Measurements from ENCODE around the gene CISD2. TPM values are rescaled to one million over a fixed set of nuclear protein-coding genes. Genes with fewer than 3 reads are reported as not detected.
"Not testable (repeated sequence)": the region's sequence is repeated elsewhere in the genome, so short reads cannot be mapped to it uniquely, and the experiment has no call there.

Gene CISD2, protein sequence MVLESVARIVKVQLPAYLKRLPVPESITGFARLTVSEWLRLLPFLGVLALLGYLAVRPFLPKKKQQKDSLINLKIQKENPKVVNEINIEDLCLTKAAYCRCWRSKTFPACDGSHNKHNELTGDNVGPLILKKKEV
- 10 to 100 TPM in 2 of 4 donors, 1 to 10 TPM in 2; 5.0 to 21.4 (median 9.3) TPM for total RNA-seq

DNA sequence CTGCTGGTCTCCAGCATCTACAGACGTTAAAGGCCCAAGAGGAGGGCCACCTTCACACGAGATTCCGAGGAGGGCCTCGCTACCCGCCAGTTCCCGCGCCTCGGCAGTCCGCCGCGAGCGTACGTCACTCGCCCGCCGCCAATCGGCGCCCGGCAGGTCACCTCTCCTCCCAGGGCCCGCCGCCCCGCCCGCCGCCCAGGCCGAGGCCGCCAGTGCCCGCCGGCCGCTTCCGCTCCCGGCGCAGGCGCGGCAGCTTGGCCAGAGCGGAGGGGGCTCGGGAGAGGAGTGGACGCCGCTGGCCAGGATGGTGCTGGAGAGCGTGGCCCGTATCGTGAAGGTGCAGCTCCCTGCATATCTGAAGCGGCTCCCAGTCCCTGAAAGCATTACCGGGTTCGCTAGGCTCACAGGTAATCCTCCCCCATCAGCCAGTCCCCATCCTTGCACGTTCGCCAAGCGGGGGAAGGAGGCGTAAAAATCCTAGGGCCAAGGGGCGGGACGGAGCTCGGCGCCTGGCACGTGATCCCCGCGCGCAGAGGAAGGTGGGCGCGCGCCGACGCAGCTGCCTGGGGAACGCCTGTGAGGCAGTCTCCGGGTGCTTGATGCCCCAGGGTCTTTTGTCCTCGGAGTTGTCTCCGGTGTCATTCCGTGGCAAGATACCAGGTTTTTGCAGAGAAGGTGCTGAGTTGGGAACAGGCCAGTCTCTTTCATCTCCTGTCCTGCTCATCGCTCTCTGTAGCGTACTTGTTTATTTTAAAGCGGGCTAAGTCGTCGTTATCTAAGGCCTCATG lies at the start of gene CISD2:
Gene CISD2, plus strand, starts transcription at position 212 of the 788 bp plus-strand sequence. Its CDS starts 93 bp downstream, at position 305.
- Histone ChIP-seq H3K9me3 (no peaks in the 10 kb centered on the region), H3K27ac (peak within 1 kb of the TSS; percentile 93 to 96 (median 95)), H3K4me3 (peak within 1 kb of the TSS; percentile 63 to 78 (median 66)), H3K4me1 (peaks cover 0 to 14% (median 3%) of the 10 kb centered on the region in 4 donors), H3K36me3 (no peaks in the 10 kb centered on the region), H3K27me3 (no peaks in the 10 kb centered on the region)
- peak; percentile 67 to 74 for TF ChIP-seq POLR2A (IDR thresholded peaks at IDR 0.05)
- TF ChIP-seq, protein P1, sequence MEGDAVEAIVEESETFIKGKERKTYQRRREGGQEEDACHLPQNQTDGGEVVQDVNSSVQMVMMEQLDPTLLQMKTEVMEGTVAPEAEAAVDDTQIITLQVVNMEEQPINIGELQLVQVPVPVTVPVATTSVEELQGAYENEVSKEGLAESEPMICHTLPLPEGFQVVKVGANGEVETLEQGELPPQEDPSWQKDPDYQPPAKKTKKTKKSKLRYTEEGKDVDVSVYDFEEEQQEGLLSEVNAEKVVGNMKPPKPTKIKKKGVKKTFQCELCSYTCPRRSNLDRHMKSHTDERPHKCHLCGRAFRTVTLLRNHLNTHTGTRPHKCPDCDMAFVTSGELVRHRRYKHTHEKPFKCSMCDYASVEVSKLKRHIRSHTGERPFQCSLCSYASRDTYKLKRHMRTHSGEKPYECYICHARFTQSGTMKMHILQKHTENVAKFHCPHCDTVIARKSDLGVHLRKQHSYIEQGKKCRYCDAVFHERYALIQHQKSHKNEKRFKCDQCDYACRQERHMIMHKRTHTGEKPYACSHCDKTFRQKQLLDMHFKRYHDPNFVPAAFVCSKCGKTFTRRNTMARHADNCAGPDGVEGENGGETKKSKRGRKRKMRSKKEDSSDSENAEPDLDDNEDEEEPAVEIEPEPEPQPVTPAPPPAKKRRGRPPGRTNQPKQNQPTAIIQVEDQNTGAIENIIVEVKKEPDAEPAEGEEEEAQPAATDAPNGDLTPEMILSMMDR (IDR thresholded peaks at IDR 0.05) = peak in 3 of 6 experiments; percentile 12 to 45 (median 19)
- peak; percentile 88 to 96 (median 95) for DNase-seq

DNA sequence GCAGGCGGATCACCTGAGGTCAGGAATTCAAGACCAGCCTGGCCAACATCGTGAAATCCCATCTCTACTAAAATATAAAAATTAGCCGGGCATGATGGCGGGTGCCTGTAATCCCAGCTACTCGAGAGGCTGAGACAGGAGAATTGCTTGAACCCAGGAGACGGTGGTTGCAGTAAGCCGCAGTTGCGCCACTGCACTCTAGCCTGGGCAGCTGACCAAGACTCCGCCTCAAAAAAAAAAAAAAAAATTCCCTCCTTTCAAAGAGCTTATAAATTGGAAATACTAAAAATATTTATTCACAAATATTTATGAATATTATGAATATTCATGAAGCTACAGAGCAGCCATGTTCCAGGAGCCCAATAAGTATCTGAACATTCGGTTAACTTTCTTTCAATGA lies 49.7 kb upstream of the CISD2 start:
- H3K4me1 ChIP-seq = peaks cover 0 to 72% (median 31%) of the 10 kb centered on the region in 4 donors
- H3K27me3 ChIP-seq, H3K4me3 ChIP-seq, H3K9me3 ChIP-seq, DNase-seq, H3K27ac ChIP-seq, H3K36me3 ChIP-seq: not testable (repeated sequence)

DNA sequence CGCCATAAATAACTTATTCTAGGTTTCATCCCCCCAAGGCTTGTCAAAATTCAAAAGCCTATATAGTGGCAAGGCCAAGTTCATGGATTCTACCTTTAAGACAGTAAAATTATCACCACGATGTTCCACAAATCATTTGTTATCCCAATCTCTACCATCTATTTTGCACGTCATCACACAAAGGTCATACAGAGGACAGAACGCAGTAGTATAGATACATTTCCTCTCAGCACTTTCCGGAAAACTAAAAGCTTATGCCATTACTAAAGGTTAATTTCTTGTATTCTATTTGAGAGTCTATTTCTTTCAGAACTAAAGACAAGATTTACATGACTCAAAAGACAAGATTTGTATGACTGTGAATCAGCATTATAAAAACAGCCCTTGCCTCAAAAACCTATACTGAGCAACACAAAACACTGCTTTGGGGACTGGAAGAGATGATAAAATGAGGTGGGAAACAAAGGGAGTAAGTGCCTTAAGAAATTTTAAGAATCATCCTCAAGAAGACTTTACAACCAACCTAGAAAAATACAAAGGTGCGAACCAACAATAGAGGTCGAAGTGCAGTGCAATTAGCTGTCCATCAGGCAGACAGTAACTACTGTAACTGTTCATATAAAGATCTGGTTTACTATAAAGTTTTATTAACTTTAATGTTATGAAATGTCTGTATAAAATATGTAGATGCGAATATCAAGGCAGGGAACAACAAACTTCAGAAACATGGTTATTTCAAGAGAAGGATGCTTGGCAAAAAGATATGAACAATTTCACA lies 49.0 kb upstream of the CISD2 start:
- peaks cover 0 to 78% (median 30%) of the 10 kb centered on the region in 4 donors for H3K4me1 ChIP-seq
- H3K9me3 ChIP-seq = no peaks in the 10 kb centered on the region
- DNase-seq = no peak
- TF ChIP-seq POLR2A (IDR thresholded peaks at IDR 0.05) = no peak
- TF ChIP-seq, protein P1 (IDR thresholded peaks at IDR 0.05) = no peak
- peak overlapping the region in 2 of 4 donors; percentile 7 to 12 for H3K27ac ChIP-seq
- no peaks in the 10 kb centered on the region for H3K27me3 ChIP-seq
- H3K4me3 ChIP-seq = no peak overlapping the region
- peaks cover 0 to under 1% (median 0%) of the 10 kb centered on the region in 3 donors for H3K36me3 ChIP-seq

DNA sequence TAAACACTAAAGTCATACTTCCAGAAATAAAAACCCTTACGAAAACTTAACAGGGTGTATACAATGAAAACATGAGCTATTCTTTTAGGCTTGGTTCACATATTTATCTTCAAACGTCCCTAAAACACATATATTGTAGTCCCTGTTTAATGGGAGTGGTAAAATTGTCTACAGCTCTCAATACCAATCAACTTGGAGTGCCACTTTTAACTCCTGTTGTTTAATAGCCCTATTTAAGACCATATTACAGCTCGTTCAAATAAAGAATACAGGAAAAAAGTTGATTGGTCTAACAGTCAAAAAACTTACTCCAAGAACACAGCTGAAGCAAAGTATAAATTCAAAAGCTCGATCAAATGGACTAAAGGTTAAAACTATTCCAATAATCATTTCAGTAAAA lies 45.3 kb upstream of the CISD2 start:
- Histone ChIP-seq H3K9me3 (no peaks in the 10 kb centered on the region), H3K4me3 (peak overlapping the region; percentile 10 to 93 (median 50)), H3K27ac (peak overlapping the region in 2 of 4 donors; percentile 29 to 100), H3K27me3 (no peaks in the 10 kb centered on the region), H3K4me1 (peaks cover 0 to 60% (median 18%) of the 10 kb centered on the region in 4 donors), H3K36me3 (no peaks in the 10 kb centered on the region)
- DNase-seq = no peak
- no peak for TF ChIP-seq POLR2A (IDR thresholded peaks at IDR 0.05)
- TF ChIP-seq, protein P1 (IDR thresholded peaks at IDR 0.05) = no peak

DNA sequence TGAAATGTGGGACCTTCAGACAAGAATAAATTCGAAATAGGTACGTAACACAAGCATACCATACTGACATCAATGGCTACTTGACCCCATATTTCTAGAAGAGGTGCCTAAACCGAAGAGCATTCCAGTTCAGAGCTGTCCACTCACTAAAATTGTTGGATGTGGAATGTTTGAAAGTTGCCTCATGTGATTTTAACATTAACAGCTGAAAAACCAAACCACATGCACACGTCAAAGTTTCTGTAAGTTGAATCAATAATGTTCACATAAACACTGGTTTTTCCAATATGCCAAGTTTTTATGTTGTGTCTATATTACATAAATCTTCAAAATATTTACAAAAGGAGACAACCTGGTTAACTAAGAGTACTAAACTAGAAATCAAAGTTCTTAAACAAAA lies 44.9 kb upstream of the CISD2 start:
- Histone ChIP-seq H3K4me3 (peak overlapping the region; percentile 10 to 93 (median 50)), H3K36me3 (no peaks in the 10 kb centered on the region), H3K27ac (peak overlapping the region in 3 of 4 donors; percentile 29 to 100 (median 100)), H3K27me3 (no peaks in the 10 kb centered on the region), H3K9me3 (no peaks in the 10 kb centered on the region), H3K4me1 (peaks cover 0 to 60% (median 16%) of the 10 kb centered on the region in 4 donors)
- DNase-seq = no peak
- TF ChIP-seq, protein P1 (IDR thresholded peaks at IDR 0.05) = no peak
- TF ChIP-seq POLR2A (IDR thresholded peaks at IDR 0.05) = no peak

Data from Peyer's patch (tissue), 4 donors.